Thyroid gland (tissue), 4 donors: Measurements from ENCODE around the gene PPIL6. TPM values are rescaled to one million over a fixed set of nuclear protein-coding genes. Genes with fewer than 3 reads are reported as not detected.

Experiments used
- DNase-seq, 2 donors: peaks; one replicate each; pipeline ENCODE4 v3.0.0-alpha.2; 2019
- H3K27ac ChIP-seq, 3 donors: fragments of 200-600 bp; sonication (generic); 1 replicate in 2 of 3; 2 replicates in 1 of 3; pipeline ENCODE4 v1.5.1; 2016 to 2019; ENCODE audit warnings: mild to moderate bottlenecking in 1 of 3, moderate library complexity in 1 of 3
- H3K27me3 ChIP-seq: fragments of 200-600 bp; sonication (generic); one replicate; pipeline ENCODE4 v1.5.1; 2019
- H3K36me3 ChIP-seq, 2 donors: fragments of 200-600 bp; sonication (generic); one replicate each; pipeline ENCODE4 v1.5.1; 2016 to 2019
- H3K4me1 ChIP-seq, 2 donors: fragments of 200-600 bp; sonication (generic); one replicate each; pipeline ENCODE4 v1.5.1; 2017 to 2019
- H3K4me3 ChIP-seq, 3 donors: fragments of 200-600 bp; sonication (generic); replicated peaks in 1 of 3; 1 replicate in 2 of 3; 2 replicates in 1 of 3; pipeline ENCODE4 v1.5.1; 2016; ENCODE audit warnings: mild to moderate bottlenecking in 1 of 3
- H3K9me3 ChIP-seq: fragments of 200-600 bp; sonication (generic); one replicate; pipeline ENCODE4 v1.5.1; 2017
- CTCF ChIP-seq, 6 experiments: fragments of 200-600 bp in 3 of 6; fragments of 450-650 bp in 3 of 6; sonication (generic) in 3 of 6; IDR thresholded peaks; one replicate each; pipeline ENCODE4 v1.5.1; 2016 to 2019; ENCODE audit warnings: antibody characterized with exemption in 6 of 6, mild to moderate bottlenecking in 2 of 6, inconsistent platforms in 1 of 6, moderate library complexity in 1 of 6
- POLR2A ChIP-seq, 2 donors: fragments of 450-650 bp; IDR thresholded peaks; one replicate each; pipeline ENCODE4 v1.6.1; 2017; ENCODE audit warnings: antibody characterized with exemption in 2 of 2, mild to moderate bottlenecking in 2 of 2, moderate library complexity in 1 of 2
- WGBS, 2 donors: methylation state at CpG; one replicate each; pipeline ENCODE4 v1.1.5; 2017; 5-methylcytosine and 5-hydroxymethylcytosine counted together
- intact Hi-C: fragments of 100-400 bp; cut with DNase I; formaldehyde crosslinking; loops from one replicate; pipeline ENCODE4 v1.15.1; 2023
- total RNA-seq, 4 donors: library from RNA; depleted of rRNA; stranded (reverse); fragments of >200 nt; gene quantifications; one replicate each; pipeline ENCODE4 v1.2.3, GENCODE V29; 2016

Gene PPIL6
- total RNA-seq, 4 donors from 2014 or later, result 20.1 to 31.2 (median 27.0) TPM

GRCh38 chr6:109351231-109352130, 88.9 kb downstream of the PPIL6 start:
- WGBS, 2 donors, result 94 to 98% methylated on average over 5 of the region's 5 CpGs
- DNase-seq, result no peak
- intact Hi-C loops, result no loop called here
- Histone ChIP-seq H3K9me3 (no peaks in the 10 kb centered on the region), H3K27ac (no peak overlapping the region), H3K27me3 (no peaks in the 10 kb centered on the region), H3K4me1 (peaks cover 8 to 26% of the 10 kb centered on the region in 2 donors), H3K4me3 (no peak overlapping the region), H3K36me3 (peaks cover 0 to under 1% of the 10 kb centered on the region in 2 donors)
- no peak for TF ChIP-seq POLR2A (IDR thresholded peaks at IDR 0.05)
- TF ChIP-seq CTCF (IDR thresholded peaks at IDR 0.05), result no peak

GRCh38 chr6:109349419-109349987, 90.9 kb downstream of the PPIL6 start:
- intact Hi-C loops, result no loop called here
- no peaks in the 10 kb centered on the region for H3K9me3 ChIP-seq
- peak; percentile 38 to 44 for DNase-seq
- peaks cover 23 to 43% of the 10 kb centered on the region in 2 donors for H3K4me1 ChIP-seq
- H3K36me3 ChIP-seq, result no peaks in the 10 kb centered on the region
- WGBS, 2 donors, result 41 to 48% methylated on average over 3 of the region's 3 CpGs
- no peaks in the 10 kb centered on the region for H3K27me3 ChIP-seq
- no peak for TF ChIP-seq POLR2A (IDR thresholded peaks at IDR 0.05)
- TF ChIP-seq CTCF (IDR thresholded peaks at IDR 0.05), result no peak
- no peak overlapping the region for H3K4me3 ChIP-seq
- peak overlapping the region; percentile 6 to 66 (median 18) for H3K27ac ChIP-seq

GRCh38 chr6:109348226-109348625, 92.2 kb downstream of the PPIL6 start:
- intact Hi-C loops, result no loop called here
- DNase-seq, result no peak
- Histone ChIP-seq H3K9me3 (no peaks in the 10 kb centered on the region), H3K4me1 (peaks cover 31 to 49% of the 10 kb centered on the region in 2 donors), H3K27me3 (no peaks in the 10 kb centered on the region), H3K27ac (no peak overlapping the region), H3K36me3 (no peaks in the 10 kb centered on the region), H3K4me3 (no peak overlapping the region)
- TF ChIP-seq POLR2A (IDR thresholded peaks at IDR 0.05) (no peak), CTCF (IDR thresholded peaks at IDR 0.05) (no peak)
- WGBS, 2 donors, result 82 to 91% methylated on average over 8 of the region's 8 CpGs

- TF ChIP-seq POLR2A (IDR thresholded peaks at IDR 0.05) (no peak), CTCF (IDR thresholded peaks at IDR 0.05) (no peak)
- Histone ChIP-seq H3K9me3 (no peaks in the 10 kb centered on the region), H3K27ac (peak overlapping the region in 1 of 3 donors; percentile 59), H3K27me3 (no peaks in the 10 kb centered on the region), H3K4me1 (peaks cover 31 to 49% of the 10 kb centered on the region in 2 donors), H3K36me3 (no peaks in the 10 kb centered on the region), H3K4me3 (no peak overlapping the region)
- WGBS, 2 donors, result 85 to 88% methylated on average over 3 of the region's 3 CpGs
- intact Hi-C loops, result no loop called here
- no peak for DNase-seq
Measured at GRCh38 chr6:109347779-109348178, 92.6 kb downstream of the PPIL6 start.

- Histone ChIP-seq H3K36me3 (no peaks in the 10 kb centered on the region), H3K4me1 (peaks cover 31 to 39% of the 10 kb centered on the region in 2 donors), H3K27me3 (no peaks in the 10 kb centered on the region), H3K4me3 (no peak overlapping the region), H3K9me3 (no peaks in the 10 kb centered on the region), H3K27ac (peak overlapping the region; percentile 67 to 79 (median 79))
- TF ChIP-seq CTCF (IDR thresholded peaks at IDR 0.05) (peak in 2 of 6 experiments; percentile 24 to 25), POLR2A (IDR thresholded peaks at IDR 0.05) (no peak)
- intact Hi-C loops, result no loop called here
- DNase-seq, result peak; percentile 91 to 92
- 21 to 43% methylated on average over 4 of the region's 4 CpGs for WGBS, 2 donors
Measured at GRCh38 chr6:109345986-109346385, 94.4 kb downstream of the PPIL6 start.
